Activated CD4-positive, alpha-beta T cell treated with anti-CD3 and anti-CD28 coated beads, Interleukin-2, Interleukin-4, amounts not matched to agents 100 ng/mL and 50 ng/mL, durations not matched to agents 16 hours and 8 hours (primary cell): ENCODE results near the gene LY86.
"Not testable (repeated sequence)": the region's sequence is repeated elsewhere in the genome, so short reads cannot be mapped to it uniquely, and the experiment has no call there.

Experiments
- DNase-seq: peaks from one replicate; pipeline ENCODE4 v3.0.0-alpha.2; 2020; ENCODE audit warnings: low spot score

The LY86 gene

GRCh38 chr6:6596529-6597328 lies 8.2 kb downstream of the LY86 start:
- DNase-seq: no peak

DNA sequence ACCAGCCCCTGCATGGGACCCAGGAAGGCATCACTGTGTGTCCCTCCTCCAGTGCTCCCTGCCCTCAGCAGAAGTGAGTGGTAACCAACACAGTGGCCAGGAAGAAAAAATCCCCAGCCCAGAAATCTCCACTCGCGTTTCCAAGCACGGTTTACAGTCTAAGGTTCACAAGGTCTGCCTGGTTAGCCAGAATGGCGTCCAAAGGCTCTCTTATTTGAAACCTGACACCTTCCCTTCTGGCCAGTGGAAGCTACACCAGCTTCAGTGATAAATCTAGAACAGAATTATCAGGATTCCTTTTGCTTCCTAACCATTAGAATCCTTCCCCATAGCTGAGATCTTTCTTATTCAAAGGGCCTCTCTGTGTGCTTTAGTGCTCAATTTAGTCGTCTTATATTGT lies 9.2 kb downstream of the LY86 start:
- DNase-seq: no peak

DNA sequence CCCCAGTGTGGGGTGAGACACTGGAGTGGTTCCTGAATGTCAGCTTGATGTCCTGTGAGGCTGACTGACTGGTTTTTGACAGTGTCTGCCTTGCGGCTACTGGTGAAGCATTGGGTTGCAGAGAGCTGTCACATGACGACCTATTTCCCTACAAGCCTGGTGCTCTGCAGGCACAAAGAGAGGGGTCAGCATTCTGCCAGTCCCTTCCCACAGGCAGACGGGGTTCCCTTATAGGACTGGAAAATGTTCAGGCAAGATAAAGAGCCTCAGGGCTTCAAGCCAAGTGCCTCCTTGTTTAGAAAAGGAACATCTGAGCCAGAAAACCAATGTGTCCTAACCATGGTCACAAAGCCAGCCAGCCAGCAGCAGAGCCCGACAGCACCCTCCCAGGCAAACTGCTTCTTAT lies 11.0 kb downstream of the LY86 start:
- no peak for DNase-seq

DNA sequence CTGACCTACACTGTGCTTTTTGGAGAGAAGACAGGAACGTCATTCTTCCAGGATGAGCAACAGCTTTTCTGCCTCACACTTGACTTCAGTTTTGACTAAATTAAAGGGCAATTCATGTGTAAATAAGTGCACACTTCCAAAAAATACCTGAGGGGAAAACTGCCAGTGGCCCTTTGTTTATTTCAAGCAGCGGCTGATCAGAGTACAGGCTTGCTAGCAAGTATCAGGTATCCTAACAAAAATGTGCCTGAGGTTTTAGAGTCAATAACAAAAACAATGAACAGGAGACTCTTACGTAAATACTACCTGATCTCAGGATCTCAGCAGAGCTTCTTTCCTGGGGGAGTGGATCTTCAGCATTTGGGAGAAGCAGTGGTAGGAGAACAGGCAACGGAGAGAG lies 12.4 kb downstream of the LY86 start:
- no peak for DNase-seq

DNA sequence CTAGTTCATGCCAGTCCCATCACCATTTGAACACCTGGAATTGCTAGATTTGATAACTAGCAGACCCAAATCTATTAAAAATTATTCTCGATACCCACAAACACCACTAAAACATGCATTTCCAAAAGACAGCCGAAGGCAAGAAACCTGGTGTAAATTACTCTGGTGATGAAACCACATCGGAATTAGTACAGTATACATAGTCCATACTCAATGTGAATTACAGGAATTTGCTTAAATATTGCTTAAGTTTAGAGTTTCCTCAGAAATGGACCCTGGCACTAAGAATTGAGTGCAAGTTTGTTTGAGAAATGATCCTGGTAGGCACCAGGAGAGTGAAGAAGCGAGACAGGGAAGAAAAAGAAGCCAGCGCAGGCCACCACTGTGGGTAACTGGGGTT lies 13.7 kb downstream of the LY86 start:
- DNase-seq: no peak

GRCh38 chr6:6603317-6603716 lies 14.8 kb downstream of the LY86 start:
- DNase-seq: no peak

- DNase-seq: no peak
Observed at GRCh38 chr6:6604015-6604414, 15.5 kb downstream of the LY86 start.

DNA sequence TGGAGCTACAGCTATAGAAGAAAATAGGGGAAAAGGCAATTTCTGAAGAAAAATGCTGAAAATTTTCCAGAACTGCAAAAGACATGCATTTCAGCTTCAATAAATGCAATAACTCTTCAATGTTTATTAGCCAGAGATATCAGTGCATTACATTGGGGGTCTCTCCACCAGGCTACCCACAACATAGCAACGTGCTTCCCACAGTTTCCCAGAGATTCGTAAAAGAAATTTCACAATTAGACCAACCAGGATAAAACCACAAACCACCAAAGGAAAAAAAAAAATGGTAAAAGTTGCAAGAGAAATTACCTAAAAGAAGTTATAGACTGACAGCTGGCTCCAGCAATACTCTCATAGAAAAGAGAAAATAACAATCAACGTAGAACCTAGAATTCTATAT lies 16.0 kb downstream of the LY86 start:
- DNase-seq: no peak

DNA sequence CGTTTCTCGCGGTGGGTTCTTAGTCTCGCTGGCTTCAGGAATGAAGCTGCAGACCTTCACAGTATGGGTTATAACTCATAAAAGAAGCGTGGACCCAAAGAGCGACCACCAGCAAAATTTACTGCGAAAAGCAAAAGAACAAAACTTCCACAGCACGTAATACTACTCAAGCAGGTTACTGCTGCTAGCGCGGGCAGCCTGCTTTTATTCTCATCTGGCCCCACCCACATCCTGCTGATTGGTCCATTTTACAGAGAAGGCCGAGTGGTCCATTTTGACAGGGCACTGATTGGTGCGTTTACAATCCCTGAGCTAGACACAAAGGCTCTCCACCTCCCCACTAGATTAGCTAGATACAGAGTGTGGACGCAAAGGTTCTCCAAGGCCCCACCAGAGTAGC lies 17.4 kb downstream of the LY86 start:
- no peak for DNase-seq

GRCh38 chr6:6606391-6607030 lies 18.0 kb downstream of the LY86 start:
- DNase-seq: not testable (repeated sequence)

DNA sequence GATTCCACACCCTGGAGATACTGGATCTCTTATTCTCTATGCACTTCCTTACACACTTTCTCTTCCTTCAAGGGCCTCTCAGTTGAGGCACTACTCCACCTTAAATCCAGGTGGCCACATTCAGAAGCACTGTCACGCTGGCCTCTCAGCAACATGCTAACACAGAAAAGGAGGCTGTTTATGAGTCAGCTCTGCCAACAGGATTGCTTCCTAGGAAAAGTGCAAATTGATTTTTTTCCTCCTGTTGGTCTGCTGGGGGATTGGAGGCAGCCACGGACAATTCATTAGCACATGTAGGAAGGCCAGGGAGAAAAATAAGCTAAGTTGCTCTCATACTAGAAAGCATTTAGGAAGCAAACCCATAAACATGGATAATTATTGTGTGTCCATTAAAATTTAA lies 20.9 kb downstream of the LY86 start:
- no peak for DNase-seq

DNA sequence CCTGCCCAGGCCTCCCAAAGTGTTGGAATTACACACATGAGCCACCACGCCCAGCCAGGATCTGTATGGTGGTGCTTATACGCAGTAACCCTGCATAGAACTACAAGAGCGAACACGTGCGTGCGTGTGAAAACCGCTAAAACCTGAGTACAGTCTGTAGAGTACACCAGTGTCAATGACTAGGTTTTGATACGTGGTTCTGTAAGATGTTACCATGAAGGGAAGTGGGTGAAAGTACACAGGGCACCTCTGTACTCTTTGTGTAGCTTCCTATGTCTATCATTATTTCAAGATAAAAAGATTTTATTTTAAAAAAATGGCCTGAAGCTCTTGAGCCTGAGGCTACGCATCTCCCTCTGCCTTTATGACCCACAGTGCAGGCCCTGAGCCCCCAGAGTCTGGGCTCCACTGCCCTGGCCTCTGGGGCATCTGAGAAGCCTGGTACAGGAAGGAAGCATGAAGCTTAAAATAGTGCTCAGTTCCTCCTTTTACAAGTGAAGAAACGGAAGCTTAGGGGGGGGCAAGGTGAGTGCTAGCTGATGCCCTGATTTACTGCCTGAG lies 21.6 kb downstream of the LY86 start:
- DNase-seq: no peak

DNA sequence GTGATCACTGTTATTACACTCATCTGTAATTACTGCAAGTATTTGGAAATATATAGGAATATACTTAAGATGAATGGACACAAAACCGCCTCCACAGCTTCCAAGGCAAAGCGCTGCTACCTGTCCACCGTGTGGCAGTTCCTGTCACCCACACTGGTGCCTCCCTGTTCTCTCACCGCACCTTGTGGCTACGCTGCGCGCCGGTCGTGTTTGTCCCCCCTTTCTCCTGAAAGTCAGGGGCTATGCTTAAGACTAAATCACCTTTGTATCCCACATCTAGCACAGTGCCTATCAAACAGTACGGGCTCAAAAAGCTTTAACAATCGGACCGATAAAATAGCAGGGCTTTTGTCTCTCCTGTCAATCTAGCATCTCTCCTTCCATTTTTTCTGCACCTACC lies 23.0 kb downstream of the LY86 start:
- no peak for DNase-seq

DNA sequence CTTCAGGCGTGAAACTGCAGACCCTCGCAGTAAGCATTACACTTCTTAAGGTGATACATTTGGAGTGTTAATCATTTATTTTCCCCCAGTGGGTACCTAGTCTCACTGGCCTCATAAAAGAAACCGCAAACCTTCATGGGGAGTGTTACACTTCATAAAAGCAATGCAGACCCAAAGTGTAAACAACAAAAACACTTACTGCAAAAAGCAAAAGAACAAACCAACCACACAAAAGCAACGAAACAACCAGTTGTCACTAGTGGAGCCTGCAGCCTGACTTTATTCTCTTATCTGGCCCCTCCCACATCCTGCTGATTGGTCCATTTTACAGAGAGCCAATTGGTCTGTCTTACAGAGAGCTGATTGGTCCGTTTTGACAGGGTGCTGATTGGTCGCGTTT lies 23.8 kb downstream of the LY86 start:
- DNase-seq: no peak

GRCh38 chr6:6613103-6613718 lies 24.7 kb downstream of the LY86 start:
- not testable (repeated sequence) for DNase-seq

GRCh38 chr6:6614096-6614982 lies 25.8 kb downstream of the LY86 start:
- peak; percentile 39 for DNase-seq

DNA sequence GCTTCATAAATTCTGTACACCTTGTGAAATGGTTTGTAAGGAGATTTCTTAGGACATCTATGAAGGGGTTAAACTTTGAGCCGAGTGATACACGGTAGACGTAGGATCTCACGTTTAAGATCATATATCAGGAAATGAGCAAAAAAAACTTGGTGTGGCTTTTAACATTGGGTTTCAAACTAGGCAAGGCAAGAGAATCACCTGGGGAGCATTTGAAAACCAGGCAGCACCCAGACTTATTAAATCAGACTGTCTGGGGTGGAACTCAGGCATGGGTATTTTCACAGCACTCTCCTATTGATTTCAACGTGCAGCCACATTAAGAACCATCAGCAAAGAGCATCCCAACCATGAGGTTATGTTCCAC lies 26.4 kb downstream of the LY86 start:
- DNase-seq: no peak

DNA sequence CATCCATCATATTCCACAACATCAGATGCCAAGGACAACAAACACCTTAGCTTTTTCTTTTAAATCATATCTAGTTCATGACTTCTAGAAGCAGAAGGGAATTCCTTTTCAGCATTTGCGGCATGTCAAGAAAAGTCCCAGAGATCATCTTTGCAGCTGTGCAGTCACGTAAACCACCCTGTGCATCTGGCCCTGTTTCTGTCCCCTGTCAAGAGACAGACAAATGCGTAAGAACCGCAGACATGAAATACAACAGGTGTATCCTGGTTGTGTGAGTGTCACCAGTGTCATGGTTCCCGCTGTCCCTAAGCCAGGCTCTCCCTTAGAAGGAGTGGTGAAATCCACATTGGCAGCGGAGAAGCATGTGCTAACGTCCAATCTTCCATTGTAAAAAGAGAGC lies 28.1 kb downstream of the LY86 start:
- DNase-seq: no peak

GRCh38 chr6:6619021-6619794 lies 30.7 kb downstream of the LY86 start:
- no peak for DNase-seq

- no peak for DNase-seq
Observed at GRCh38 chr6:6620766-6621425, 32.4 kb downstream of the LY86 start.

- DNase-seq: no peak
Observed at GRCh38 chr6:6622501-6622900, 34.0 kb downstream of the LY86 start.
